HG03159 (cell line): ENCODE data around the gene SLC39A13.

Experiments used
- ATAC-seq: cut with Tn5 transposase; IDR thresholded peaks from one replicate; pipeline ENCODE4 v1.9.1; 2021; ENCODE audit warnings: mild to moderate bottlenecking, moderate library complexity; ENCODE audit not compliant: unreplicated experiment

Gene SLC39A13

DNA sequence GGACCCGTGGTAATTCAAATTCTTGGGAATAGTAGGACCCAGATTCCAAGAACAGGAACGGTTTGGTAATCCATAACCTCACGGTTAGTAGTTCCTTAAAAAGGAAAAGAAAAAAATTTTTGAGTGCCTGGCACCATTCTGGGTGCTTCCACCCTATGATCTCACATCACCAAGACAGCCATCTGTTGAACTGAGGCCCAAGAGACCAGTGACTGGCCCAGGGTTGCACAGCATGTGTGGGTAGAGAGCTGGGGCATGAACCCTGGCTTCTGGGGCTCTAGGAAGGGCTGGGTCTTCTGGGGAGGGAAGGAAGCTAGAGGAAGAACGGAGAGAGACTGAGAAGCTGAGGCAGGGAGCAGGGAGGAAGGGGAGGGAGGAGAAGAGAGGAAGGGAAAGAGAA lies 25.3 kb upstream of the SLC39A13 start:
- no peak for ATAC-seq

DNA sequence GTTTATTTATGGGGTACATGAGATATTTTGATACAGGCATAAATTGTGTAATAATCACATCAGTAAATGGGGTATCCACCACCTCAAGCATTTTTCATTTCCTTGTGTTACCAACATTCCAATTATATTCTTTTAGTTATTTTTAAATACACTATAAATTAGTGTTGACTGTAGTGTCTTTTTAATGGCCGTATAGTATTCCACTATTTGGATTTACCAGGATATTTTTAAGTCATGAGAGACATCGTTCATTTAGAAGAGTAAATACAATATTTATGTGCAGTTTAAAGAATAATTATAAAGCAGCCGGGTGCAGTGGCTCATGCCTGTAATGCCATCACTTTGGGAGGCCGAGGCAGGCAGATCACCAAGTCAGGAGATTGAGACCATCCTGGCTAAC lies 23.9 kb upstream of the SLC39A13 start:
- no peak for ATAC-seq

DNA sequence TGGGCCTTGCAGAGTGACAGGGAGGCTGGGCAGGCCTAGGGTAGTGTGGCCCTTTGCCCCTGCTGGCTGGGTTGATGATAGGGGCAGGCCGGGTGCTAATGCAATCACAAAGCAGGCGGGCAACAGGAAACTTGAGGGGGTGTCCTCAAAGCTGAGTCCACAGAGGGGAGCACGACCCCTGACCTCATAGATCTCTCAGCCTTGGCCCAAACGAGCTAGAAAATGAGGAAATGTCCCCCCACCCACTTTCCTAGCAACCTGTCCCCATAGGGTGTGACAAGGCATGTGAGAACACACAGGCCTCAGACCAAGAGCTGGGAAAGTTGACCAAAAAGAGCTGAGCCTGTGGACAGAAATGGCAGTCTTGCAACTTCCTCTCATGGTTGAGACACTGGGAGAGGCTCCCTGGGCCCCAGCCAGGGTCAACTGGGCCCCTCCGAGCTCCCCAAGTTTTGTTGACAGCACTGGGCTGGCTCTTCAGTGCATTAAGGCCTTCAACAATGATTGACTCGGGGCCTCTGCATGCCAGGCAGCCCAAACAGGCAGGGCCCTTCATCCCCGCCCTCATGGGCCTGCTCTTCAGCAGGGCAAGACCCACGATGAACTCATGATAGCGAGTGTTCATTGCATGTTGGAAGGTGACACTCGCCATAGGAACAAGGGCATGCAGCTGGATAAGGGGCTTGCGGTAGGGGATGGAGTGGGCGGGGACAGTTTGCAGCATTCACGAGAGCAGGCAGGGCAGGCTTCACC lies 20.3 kb upstream of the SLC39A13 start:
- no peak for ATAC-seq

DNA sequence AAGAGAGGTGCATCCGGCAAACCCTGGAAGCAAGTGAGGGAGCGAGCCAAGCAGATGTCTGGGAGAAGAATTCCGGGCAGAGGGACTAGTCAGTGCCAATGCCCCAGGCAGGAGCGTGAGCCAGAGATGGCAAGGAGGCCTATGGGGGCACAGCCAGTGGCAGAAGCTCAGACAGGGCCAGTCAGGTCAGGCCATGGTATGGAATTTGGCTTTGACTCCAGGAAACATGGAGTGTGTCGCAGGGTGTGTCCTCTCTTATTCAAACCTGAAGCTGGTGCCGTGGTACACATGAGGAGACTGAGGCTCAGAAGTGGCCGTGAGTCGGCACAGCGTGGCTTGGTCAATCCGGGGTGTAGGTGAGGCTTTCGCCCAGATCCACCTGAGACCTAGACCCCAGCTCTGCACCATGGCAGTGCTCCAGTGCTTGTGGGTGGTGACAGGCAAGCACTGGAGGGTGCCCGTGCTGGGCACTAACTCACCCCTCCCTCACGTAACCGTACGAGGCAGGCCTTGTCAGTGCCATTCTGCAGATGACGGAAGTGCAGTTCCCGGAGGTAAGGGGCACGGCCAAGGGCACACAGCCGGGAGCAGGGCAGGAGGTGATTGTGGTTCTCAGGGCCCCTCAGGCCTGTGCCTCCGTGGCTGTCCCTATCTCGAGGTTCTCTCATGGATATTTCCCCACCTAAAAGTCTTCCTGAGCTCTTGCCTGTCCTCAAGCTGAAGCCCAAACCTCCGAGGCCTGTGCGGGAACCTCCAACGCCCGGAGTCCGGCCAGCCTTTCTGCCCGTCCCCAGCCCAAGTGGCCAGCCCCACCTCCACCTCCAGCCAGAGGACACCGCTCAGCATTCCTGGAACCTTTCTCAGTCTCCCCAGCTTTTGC lies 19.5 kb upstream of the SLC39A13 start:
- no peak for ATAC-seq

DNA sequence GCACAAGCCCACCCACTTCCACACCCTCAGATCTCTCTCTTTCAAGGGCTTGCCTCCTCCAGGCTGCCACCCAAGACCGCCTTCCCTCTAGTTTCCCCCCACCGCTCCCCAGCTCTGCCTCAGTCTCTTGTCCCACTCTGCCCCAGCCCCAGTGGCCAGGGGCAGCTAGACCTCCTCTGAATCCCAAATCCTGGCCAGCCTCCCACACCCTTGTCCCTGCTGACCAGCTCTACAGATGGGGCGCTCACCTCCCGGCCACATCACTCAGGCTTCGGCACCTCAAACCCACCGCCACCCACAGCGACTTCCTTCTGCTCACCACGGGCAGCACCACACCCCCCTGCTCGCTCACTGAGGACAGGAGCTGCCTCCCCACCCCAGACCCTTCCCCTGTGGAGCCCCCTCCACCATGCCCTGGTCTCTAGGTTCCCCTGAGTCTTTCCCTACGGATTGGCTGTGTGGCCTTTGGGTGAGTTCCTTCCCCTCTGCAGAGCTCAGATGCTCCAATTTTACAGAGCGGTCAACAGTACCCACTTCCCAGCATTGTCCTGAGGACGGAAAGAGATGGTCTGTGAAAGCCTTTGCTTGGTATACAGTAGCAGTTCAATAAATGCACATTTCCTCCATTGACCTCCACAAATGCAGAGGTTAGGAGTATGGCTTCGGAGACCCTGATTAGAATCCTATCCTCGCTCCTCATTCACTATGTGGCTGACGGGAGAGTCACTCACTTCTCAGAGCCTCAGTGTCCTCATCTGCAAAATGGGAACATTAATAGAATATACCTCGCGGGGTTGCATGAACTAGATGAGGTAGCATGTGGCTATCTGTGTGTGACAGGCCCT lies 18.6 kb upstream of the SLC39A13 start:
- no peak for ATAC-seq

DNA sequence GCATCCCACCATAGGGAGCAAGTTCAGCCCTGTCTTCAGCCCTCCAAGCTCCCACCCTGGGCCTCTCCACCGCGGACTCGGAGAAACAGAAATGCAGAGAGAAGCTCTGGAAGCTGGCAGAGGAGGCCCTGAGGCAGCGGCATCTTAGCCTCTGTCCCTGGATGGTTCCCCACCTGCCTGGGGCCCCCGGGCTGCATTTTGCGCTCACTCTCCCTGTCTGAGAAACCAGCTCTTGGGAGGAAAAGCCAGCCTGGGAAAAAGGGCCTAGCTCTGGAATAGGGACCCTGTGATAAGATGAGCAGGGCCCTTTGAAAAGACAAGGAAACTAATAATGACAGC lies 18.0 kb upstream of the SLC39A13 start:
- ATAC-seq, result no peak

DNA sequence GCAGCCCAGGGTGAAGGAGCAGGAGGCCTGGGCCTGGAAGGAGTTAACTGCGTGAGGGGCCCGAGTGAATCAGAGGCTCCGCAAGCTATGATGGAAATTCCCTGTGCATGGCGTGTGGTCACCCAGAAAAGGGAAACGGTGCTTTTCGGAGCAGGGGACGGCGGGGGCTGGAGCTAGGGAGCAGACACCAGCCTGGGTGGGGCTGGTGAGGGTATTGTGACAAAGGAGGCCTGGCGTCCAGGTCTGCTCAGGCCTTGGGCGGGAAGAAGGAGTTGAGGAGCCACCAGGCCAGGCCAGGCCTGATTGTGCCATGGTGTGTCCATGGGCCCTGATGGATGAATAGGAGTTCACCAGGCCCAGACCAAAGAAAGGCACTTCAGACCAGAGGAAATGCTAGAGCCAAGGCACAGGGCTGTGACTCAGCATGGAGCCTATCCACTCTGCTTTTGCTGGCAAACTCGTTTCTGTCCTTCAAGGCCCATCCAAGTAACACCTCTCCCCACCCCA lies 17.3 kb upstream of the SLC39A13 start:
- no peak for ATAC-seq

DNA sequence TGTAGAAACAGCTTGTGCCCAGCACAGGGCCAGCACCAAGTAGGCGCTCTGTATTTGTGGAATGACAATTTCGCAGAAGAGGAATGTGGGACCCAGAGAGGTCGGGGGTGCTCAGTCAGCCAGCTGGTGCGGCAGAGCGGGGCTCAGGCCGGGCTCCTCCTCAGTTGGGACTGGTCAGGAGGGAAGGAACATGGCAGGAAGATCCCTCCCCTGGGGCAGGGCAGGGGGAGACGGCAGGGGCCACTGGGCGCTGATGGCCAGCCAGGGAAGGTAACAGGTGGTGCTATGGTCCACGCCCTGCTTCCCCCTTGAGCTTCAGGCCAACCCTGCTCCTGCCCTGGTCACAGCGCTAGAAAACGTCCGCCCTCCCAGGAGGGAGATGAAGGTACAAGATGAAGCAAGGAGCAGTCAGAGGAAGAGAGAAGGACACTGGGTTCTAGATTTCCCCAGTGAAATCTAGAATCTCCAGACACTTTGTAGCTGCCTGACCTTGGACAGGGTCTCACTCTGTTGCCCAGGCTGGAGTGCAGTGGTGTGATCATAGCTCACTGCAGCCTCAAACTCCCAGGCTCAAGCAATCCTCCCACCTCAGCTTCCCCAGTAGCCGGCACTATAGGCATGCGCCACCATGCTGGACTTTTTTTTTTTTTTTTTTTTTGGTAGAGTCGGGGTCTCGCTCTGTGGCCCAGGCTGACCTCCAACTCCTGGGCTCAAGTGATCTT lies 16.5 kb upstream of the SLC39A13 start:
- no peak for ATAC-seq

DNA sequence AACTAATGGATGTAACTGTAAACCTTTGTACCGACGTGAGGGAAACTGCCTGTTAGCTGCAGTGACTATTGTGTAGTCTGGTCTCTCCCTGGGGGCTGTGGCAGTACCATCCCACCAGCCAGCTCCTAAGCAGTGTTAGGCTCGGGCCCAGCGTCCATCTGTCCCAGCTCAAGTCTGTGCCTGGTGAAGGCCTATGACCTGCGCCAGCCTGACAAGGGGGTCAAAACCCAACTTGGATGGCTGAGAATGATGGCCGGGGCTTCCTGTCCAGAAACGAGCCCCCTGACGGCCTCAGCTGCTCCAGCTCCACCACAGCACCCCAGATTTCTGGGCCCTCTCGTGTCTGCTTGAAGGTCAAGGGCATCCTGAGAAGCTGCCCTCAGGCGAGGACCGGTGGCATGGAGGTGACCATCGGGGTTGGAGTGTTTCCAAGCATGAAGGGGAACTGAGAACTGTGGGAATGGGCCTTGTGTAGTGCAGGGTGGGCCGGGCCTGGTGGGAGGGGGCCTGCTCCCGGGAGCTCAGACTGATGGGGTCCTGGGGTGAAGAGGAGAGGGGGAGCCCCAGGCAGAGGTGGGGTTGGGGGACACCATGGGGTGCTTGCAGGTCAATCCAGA lies 15.7 kb upstream of the SLC39A13 start:
- ATAC-seq, result no peak

DNA sequence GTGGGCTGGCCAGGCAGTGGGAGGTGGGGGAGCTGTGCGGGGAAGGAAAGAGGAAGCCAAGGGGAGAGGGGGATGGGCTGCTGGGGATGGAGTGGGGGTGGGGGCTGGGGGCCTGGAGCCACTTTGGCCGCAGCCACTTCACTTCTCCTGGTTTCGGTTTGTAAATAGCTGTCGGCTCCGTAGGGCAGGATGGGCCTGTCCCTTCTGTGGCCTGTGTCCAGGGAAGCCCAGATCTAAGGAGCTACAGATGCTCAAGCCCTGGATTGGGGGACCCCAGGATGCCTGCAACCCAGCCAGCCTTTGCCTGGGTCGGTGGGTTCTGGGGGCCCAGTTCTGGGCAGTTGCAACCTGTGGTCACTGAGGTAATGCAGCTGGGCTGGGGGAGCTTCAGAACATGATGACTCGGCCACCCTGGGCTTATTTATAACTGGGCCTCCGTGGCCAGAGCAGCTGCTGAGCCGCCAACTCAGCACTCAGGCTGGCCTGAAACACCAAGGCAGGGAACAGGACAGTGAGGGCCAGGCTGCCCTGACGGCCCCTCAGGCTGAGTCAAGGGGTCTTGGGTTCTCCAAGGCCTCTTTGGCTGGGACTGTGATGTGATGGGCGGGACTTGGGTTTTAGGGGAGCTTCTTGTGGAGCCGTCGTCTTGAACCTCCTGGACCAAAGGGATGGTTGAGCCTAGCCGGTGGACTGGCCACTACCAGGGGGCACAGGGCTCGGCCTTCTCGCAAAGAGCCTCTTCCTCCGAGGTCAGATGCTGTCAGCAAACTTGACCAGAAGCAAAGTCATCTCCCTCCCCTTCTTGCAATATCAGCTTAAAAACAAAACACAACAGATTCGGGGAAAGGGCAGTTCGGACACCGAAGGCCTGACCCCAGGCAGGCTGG lies 15.0 kb upstream of the SLC39A13 start:
- no peak for ATAC-seq

DNA sequence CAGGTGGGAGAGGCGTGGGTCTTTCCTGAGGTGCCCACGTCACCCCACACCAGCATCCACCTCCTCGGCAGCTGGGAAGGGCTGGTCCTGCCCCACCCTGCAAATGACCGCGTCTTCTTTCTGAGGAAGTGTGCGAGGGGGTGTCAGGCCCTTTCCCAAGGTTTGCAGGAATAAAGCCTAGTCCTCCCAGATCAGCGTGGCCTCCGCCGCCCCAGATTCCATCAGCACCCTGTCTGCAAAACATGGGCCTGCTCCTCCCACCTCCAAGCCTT lies 14.4 kb upstream of the SLC39A13 start:
- no peak for ATAC-seq

DNA sequence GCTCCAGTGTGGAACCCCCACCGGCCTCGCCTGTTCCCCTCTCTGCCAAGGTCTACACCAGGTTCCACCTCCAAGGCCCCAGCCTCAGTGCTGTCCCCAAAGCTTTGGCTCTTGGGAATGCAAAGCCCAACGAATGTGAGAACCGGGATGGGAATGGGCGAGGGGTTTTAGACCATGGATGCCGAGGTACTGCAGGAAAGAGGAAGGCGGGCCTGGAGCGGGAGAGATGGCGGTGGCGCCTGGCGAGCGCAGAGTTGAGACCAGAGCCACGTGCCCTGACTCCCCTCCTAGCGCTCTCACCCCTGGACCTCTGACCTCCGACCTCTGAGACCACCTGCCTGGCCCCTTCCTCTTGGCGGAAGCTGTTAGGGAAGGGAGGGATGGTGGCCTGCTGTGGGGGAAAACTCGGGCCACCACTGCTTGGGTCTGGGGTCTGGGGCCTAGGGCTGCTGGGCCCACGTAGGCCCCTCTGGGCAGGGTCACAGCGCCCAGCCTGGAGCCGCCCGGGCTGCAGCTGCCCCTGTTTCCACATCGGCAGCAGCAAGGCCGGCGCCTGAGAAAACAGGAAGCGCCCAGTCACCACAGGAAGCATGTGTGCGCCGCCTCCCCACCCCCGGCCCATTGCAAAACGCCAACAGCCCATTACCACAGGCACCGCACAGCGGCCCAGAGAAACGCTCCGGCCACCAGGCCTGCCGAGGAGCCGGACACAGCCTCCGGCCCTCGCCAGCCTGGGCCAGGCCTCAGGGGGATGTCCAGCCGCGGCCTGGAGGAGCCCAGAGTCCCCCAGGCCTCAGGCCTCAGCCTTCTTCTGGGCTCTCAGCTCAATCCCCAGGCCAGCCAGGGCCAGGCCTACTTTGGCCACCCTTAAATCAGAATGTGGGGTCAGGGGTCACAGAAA lies 13.8 kb upstream of the SLC39A13 start:
- ATAC-seq, result no peak

DNA sequence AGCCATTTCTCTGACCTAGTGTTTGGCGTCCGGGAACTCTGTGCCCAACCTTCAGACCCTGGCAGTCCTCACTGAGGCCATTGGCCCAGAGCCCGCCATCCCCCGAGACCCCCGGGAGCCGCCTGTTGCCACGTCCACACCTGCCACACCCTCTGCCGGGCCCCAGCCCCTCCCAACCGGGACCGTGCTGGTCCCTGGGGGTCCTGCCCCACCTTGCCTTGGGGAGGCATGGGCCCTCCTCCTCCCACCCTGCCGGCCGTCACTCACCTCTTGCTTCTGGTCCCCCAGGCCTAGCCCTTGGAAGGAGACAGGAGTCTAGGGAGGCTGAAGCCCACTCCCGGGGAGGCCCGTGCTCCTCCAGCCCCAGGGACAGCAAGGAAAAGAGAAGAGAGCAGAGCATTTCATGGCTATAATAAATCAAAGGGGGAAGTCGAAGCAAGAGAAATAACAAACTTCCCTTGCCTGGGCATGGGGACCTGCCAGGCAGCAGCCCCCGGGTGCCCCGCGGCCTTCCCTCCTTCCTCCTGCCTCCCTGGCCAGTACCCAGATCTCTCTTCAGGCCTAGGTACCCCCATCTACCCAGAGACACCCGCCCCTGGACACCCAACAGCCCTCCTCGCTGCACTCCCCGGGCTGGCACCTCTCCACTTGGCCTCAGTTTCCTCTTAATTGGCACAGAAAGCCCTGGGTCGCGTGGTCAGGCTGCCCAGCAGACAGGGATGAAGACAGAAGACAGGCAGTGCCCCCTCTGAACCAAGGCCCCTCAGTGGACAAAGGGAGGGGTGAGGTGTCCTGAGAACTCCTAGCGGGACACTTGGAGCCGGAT lies 13.0 kb upstream of the SLC39A13 start:
- no peak for ATAC-seq

DNA sequence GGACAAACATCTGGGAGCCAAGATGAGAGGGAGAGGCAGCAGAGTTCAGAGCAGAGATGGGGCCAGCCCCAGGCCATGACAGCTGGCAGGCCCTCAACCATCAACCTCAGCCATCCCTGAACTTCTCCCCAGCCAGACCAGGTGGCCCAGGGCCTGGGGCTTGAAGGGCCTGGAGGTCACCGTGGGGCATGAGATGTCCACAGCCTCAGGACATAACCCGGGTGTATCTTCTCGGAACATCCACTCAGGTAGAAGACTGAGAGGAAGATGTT lies 12.4 kb upstream of the SLC39A13 start:
- ATAC-seq, result no peak

DNA sequence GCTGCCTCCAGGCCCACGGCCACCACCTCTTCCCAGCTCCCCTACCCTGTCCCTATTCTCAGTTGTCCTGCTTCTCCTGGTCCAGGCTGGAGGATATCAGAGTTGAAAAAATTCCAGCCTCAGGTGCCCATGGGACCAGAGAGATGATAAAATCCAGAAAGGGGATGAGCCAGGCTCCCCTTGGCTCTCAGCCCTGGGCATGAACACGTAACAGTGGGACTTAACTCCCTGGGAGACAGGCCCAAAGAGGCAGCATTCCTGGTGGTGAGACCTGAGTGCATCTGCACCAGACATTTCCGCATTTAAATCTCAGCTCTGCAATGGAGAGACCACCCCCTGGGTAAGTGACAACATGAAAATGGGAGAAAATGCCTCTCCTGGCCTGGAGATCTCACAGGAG lies 10.4 kb upstream of the SLC39A13 start:
- ATAC-seq, result no peak

DNA sequence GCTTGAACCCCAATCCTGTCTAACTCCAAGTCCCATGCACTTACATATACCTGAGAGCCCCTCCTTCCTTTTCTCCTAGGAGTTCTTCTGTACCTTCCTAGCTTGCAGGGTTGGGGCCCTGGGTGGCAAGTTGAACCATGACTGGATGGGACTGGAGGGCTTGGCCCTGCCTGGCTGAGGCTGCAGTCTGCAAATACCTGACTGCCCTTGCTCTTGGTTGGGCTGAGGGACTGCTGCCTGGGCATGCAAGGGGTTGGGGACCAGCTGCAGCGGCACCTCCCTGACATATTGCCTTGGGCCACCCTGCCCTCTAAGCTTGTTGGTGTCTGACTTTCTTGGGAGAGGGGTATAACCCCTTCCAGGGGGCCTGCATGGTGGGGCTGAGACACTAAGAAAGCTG lies 9.8 kb upstream of the SLC39A13 start:
- ATAC-seq, result no peak

DNA sequence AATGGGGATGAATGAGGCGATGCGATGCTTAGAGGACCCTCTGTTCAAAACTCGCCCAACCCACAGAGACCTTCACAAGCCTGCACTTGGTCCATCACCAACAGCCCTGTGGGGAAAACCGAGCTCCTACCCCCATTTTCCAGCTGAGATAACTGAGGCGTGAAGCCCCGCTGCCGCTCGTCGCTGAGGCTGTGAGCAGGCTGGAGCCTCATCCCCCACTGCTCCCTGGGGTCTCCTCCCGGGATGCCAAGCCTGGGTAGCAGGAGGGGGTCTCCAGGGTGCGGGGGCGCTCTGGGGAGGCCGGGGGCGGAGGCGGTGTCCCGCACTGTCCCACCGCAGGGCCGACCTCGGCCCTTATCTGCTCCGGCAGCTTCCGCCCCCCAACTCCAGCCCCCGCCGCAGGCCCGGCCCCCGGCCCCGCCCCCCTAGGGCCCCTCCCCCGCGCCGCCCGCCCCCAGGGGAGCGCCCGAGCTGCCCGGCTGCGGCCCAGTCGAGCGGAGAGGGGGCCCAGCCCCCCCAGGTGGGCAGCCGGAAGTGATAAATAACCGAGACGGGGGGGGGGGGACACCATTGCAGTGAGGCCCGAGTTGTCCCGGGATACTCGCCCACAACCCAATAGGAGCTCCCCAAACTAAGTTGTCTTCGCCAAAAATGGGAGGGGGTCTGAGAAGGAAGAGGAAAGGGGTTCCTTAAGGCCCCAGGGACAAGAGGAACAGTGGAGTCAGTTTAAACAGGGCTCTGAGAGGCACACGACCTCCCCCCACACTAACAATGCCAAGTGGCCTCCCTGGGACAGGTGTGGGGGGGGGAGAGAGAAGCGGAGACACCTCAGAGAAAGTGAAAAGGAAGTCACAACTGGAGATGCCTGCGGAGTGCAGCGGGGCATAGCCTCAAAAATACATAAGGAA lies 8.3 kb upstream of the SLC39A13 start:
- ATAC-seq, result peak; percentile 43
